Natural killer cell (primary cell): Measurements from ENCODE around the gene ANKRD34A. TPM values are rescaled to one million over a fixed set of nuclear protein-coding genes. Genes with fewer than 3 reads are reported as not detected.
A peak's percentile ranks its signal among the peaks of the same experiment; 100 is the strongest.

Experiments
- ATAC-seq, 3 donors: fragments of 150-1000 bp in 2 of 3; fragments of 200-7000 bp in 1 of 3; cut with Tn5 transposase; 1 replicate in 1 of 3; 2 replicates in 2 of 3; pipeline ENCODE4 v1.10.0; 2021; ENCODE audit warnings: mild to moderate bottlenecking in 2 of 3, moderate library complexity in 2 of 3
- DNase-seq, 2 donors: peaks; one replicate each; pipeline versions ENCODE4 v3.0.0 to v3.0.0-alpha.2; 2013 to 2021; ENCODE audit warnings: mixed read lengths in 1 of 2
- H3K27ac ChIP-seq: one replicate; pipeline ENCODE4 v1.5.1; 2013; ENCODE audit warnings: mild to moderate bottlenecking, low read length
- H3K27me3 ChIP-seq: one replicate; pipeline ENCODE4 v1.6.1; 2013; ENCODE audit warnings: low read length; ENCODE audit not compliant: control insufficient read depth, insufficient read depth
- H3K36me3 ChIP-seq: one replicate; pipeline ENCODE4 v1.6.1; 2013; ENCODE audit warnings: low read length; ENCODE audit not compliant: control insufficient read depth, insufficient read depth
- H3K4me1 ChIP-seq: one replicate; pipeline ENCODE4 v1.6.1; 2013; ENCODE audit warnings: low read length; ENCODE audit not compliant: control insufficient read depth, insufficient read depth
- H3K4me3 ChIP-seq: one replicate; pipeline ENCODE4 v1.5.1; 2013; ENCODE audit warnings: low read length
- H3K9me3 ChIP-seq: one replicate; pipeline ENCODE4 v1.6.1; 2013; ENCODE audit warnings: low read length; ENCODE audit not compliant: control insufficient read depth, insufficient read depth
- H3K27ac Mint-ChIP-seq, 2 donors: one replicate each; pipeline ENCODE4 v1.8.0; 2022; ENCODE audit warnings: mild to moderate bottlenecking in 2 of 2, mixed read lengths in 2 of 2, moderate library complexity in 1 of 2
- H3K27me3 Mint-ChIP-seq, 2 donors: one replicate each; pipeline ENCODE4 v1.8.0; 2022; ENCODE audit warnings: low read depth in 2 of 2, mixed read lengths in 2 of 2
- H3K36me3 Mint-ChIP-seq: one replicate; pipeline ENCODE4 v1.8.0; 2022; ENCODE audit warnings: mixed read lengths
- H3K4me1 Mint-ChIP-seq, 2 donors: one replicate each; pipeline ENCODE4 v1.8.0; 2022; ENCODE audit warnings: mixed read lengths in 2 of 2
- H3K4me3 Mint-ChIP-seq: one replicate; pipeline ENCODE4 v1.8.0; 2022; ENCODE audit warnings: mild to moderate bottlenecking, moderate library complexity, mixed read lengths
- H3K9me3 Mint-ChIP-seq, 2 donors: one replicate each; pipeline ENCODE4 v1.8.0; 2022; ENCODE audit warnings: mixed read lengths in 2 of 2
- CTCF ChIP-seq: fragments of 200-600 bp; IDR thresholded peaks from one replicate; pipeline ENCODE4 v1.8.0; 2022; ENCODE audit warnings: antibody characterized with exemption
- WGBS: methylation state at CpG from one replicate; pipeline ENCODE4 v1.1.7; 2013; ENCODE audit warnings: missing lambda C conversion rate; ENCODE audit not compliant: insufficient coverage; 5-methylcytosine and 5-hydroxymethylcytosine counted together
- intact Hi-C: fragments of 100-400 bp; cut with micrococcal nuclease; formaldehyde crosslinking; loops from one replicate; pipeline ENCODE4 v1.14.2; 2022
- total RNA-seq, 4 donors: library from RNA; stranded (reverse); fragments of 120-200 nt in 1 of 4; gene quantifications; one replicate each; pipeline versions ENCODE4 v1.2.3 to v1.2.4, GENCODE V29; 2013 to 2022

ANKRD34A gene
- total RNA-seq, 3 donors from 2014 or later (not counting 1 experiment from before 2014, with no cell fraction given): 1.4 to 1.9 (median 1.4) TPM

- Histone ChIP-seq H3K36me3 (peaks cover 41% of the 10 kb centered on the region), H3K27me3 (no peaks in the 10 kb centered on the region), H3K4me1 (peaks cover 48% of the 10 kb centered on the region), H3K27ac (peak within 1 kb of the TSS; percentile 88), H3K4me3 (peak within 1 kb of the TSS; percentile 64), H3K9me3 (no peaks in the 10 kb centered on the region)
- H3K36me3 Mint-ChIP-seq: peaks cover 46% of the 10 kb centered on the region
- DNase-seq: peak; percentile 91 to 95
- H3K27ac Mint-ChIP-seq: peak within 1 kb of the TSS; percentile 97 to 99
- peaks cover 71 to 76% of the 10 kb centered on the region in 2 donors for H3K4me1 Mint-ChIP-seq
- intact Hi-C loops: loop anchor here (1.0 to 5.0 kb wide), 4 partner anchors 16 to 69 kb away; partner anchors contain the start of genes ANKRD34A, POLR3GL and RBM8A
- no peaks in the 10 kb centered on the region for H3K9me3 Mint-ChIP-seq
- peak; percentile 85 to 97 (median 95) for ATAC-seq
- peak within 1 kb of the TSS; percentile 97 for H3K4me3 Mint-ChIP-seq
- H3K27me3 Mint-ChIP-seq: no peaks in the 10 kb centered on the region
- TF ChIP-seq CTCF: no peak
- WGBS: under 1% methylated on average over 30 of the region's 30 CpGs
These were observed 32.1 kb upstream of the ANKRD34A start, which contains the start of gene TXNIP for GRCh38 chr1:145996433-145997015. Gene TXNIP, minus strand, starts transcription at chr1:145996579. Its CDS starts 313 bp downstream, at chr1:145996266.

GRCh38 chr1:145995964-145996432 is 31.6 kb upstream of the ANKRD34A start:
- Mint-ChIP-seq H3K36me3 (peaks cover 47% of the 10 kb centered on the region), H3K27ac (peak overlapping the region; percentile 97 to 99), H3K4me3 (peak overlapping the region; percentile 97), H3K4me1 (peaks cover 76 to 81% of the 10 kb centered on the region in 2 donors), H3K9me3 (no peaks in the 10 kb centered on the region), H3K27me3 (no peaks in the 10 kb centered on the region)
- intact Hi-C loops: loop anchor here (2.0 to 5.0 kb wide), 4 partner anchors 17 to 69 kb away; partner anchors contain the start of genes ANKRD34A, POLR3GL and RBM8A
- Histone ChIP-seq H3K27ac (peak overlapping the region; percentile 88), H3K36me3 (peaks cover 41% of the 10 kb centered on the region), H3K9me3 (no peaks in the 10 kb centered on the region), H3K27me3 (no peaks in the 10 kb centered on the region), H3K4me1 (peaks cover 52% of the 10 kb centered on the region), H3K4me3 (peak overlapping the region; percentile 64)
- under 1% methylated on average over 8 of the region's 13 CpGs for WGBS
- peak in 1 of 2 donors; percentile 36 for DNase-seq
- TF ChIP-seq CTCF: no peak
- ATAC-seq: no peak

GRCh38 chr1:145995148-145995881 is 30.9 kb upstream of the ANKRD34A start:
- Histone ChIP-seq H3K36me3 (peaks cover 41% of the 10 kb centered on the region), H3K4me3 (peak overlapping the region; percentile 64), H3K27me3 (no peaks in the 10 kb centered on the region), H3K9me3 (no peaks in the 10 kb centered on the region), H3K27ac (peak overlapping the region; percentile 88), H3K4me1 (peaks cover 49% of the 10 kb centered on the region)
- Mint-ChIP-seq H3K36me3 (peaks cover 47% of the 10 kb centered on the region), H3K4me3 (peak overlapping the region; percentile 97), H3K4me1 (peaks cover 77 to 82% of the 10 kb centered on the region in 2 donors), H3K27ac (peak overlapping the region; percentile 97 to 99), H3K9me3 (no peaks in the 10 kb centered on the region), H3K27me3 (no peaks in the 10 kb centered on the region)
- no peak for DNase-seq
- ATAC-seq: no peak
- intact Hi-C loops: loop anchor here (2.0 to 5.0 kb wide), 4 partner anchors 17 to 68 kb away; partner anchors contain the start of genes ANKRD34A, POLR3GL and RBM8A
- TF ChIP-seq CTCF: no peak
- 0% methylated on average over 5 of the region's 8 CpGs for WGBS
